HCT116 (cell line): ENCODE measurements around the gene CLEC2B. TPM values are rescaled to one million over a fixed set of nuclear protein-coding genes. Genes with fewer than 3 reads are reported as not detected.

Source experiments
- ATAC-seq: fragments of 200-7000 bp; cut with Tn5 transposase; 2 replicates; pipeline ENCODE4 v1.9.1; 2020; ENCODE audit warnings: mild to moderate bottlenecking, moderate library complexity
- BruUV-seq: library from RNA; stranded (reverse); fragments of 400-500 nt; replicated peaks from 2 replicates; lab custom pipeline; 2021; lab: Mats Ljungman, UMichigan
- CTCF ChIA-PET: fragments of 300-600 bp; sonication (Branson Sonifier 250); formaldehyde crosslinking; loops from one replicate; lab custom pipeline; 2021; ENCODE audit warnings: antibody characterized with exemption; lab: Charles Lee
- POLR2A ChIA-PET: fragments of 300-600, 350-600 bp; sonication (Branson Sonifier 250); formaldehyde crosslinking; loops from one replicate; lab custom pipeline; 2021; ENCODE audit warnings: antibody characterized with exemption; lab: Charles Lee
- RAD21 ChIA-PET, 2 experiments: fragments of 300-600 bp; sonication (Branson Sonifier 250); formaldehyde crosslinking; loops; one replicate each; lab custom pipeline; 2023; ENCODE audit warnings: low total read pairs in 2 of 2; ENCODE audit not compliant: uncharacterized antibody in 2 of 2, unreplicated experiment in 2 of 2, low non-redundant PET in 1 of 2; lab: Charles Lee
- DNase-seq: peaks from one replicate; pipeline ENCODE4 v3.0.0-alpha.2; 2010; ENCODE audit warnings: low read depth, low spot score
- H2AFZ ChIP-seq: fragments of 200-600 bp; shearing (Covaris generic), sonication (generic); 2 replicates; pipeline ENCODE4 v1.6.1; 2017; ENCODE audit warnings: low read depth, mixed run types, mixed read lengths, antibody characterized with exemption, low read length; ENCODE audit not compliant: poor library complexity, severe bottlenecking
- H3K27ac ChIP-seq: 2 replicates; pipeline ENCODE4 v1.5.1; 2012; ENCODE audit warnings: low read depth, low read length
- H3K27me3 ChIP-seq: fragments of 200-600 bp; sonication (generic); 2 replicates; pipeline ENCODE4 v1.6.1; 2016; ENCODE audit warnings: mixed run types, low read length, mixed read lengths; ENCODE audit not compliant: insufficient read depth
- H3K36me3 ChIP-seq, 2 experiments: fragments of 200-500 bp in 1 of 2; fragments of 200-600 bp in 1 of 2; sonication (Bioruptor generic) in 1 of 2; sonication (generic) in 1 of 2; 2 replicates each; pipeline versions ENCODE4 v1.5.1 to v1.6.1; 2014 to 2016; ENCODE audit warnings: low read length in 2 of 2, inconsistent platforms in 1 of 2, mixed read lengths in 1 of 2, mixed run types in 1 of 2; ENCODE audit not compliant: insufficient read depth in 2 of 2, control insufficient read depth in 1 of 2
- H3K4me1 ChIP-seq, 2 experiments: fragments of 200-600 bp in 1 of 2; sonication (generic) in 1 of 2; 2 replicates each; pipeline versions ENCODE4 v1.5.1 to v1.6.1; 2012 to 2017; ENCODE audit warnings: low read length in 2 of 2, inconsistent platforms in 1 of 2, mild to moderate bottlenecking in 1 of 2, mixed read lengths in 1 of 2, mixed run types in 1 of 2, moderate library complexity in 1 of 2; ENCODE audit not compliant: insufficient read depth in 2 of 2, control insufficient read depth in 1 of 2
- H3K4me2 ChIP-seq: fragments of 200-600 bp; sonication (generic); 2 replicates; pipeline ENCODE4 v1.6.1; 2017; ENCODE audit warnings: mixed run types, low read length, mixed read lengths
- H3K4me3 ChIP-seq, 2 experiments: fragments of 200-600 bp in 1 of 2; sonication (generic) in 1 of 2; replicated peaks in 1 of 2; 2 replicates each; pipeline ENCODE4 v1.5.1; 2011 to 2016; ENCODE audit warnings: low read length in 2 of 2, control low read depth in 1 of 2, low read depth in 1 of 2, mild to moderate bottlenecking in 1 of 2, mixed read lengths in 1 of 2, mixed run types in 1 of 2
- H3K79me2 ChIP-seq: fragments of 200-600 bp; sonication (generic); 2 replicates; pipeline ENCODE4 v1.6.1; 2017; ENCODE audit warnings: mild to moderate bottlenecking, mixed run types, low read length, moderate library complexity, mixed read lengths; ENCODE audit not compliant: insufficient read depth
- H3K9ac ChIP-seq: fragments of 200-600 bp; sonication (generic); 2 replicates; pipeline ENCODE4 v1.6.1; 2016; ENCODE audit warnings: low read length, mixed read lengths
- H3K9me2 ChIP-seq: fragments of 200-600 bp; sonication (generic), shearing (Covaris generic); 2 replicates; pipeline ENCODE4 v1.6.1; 2017; ENCODE audit warnings: mixed run types, mild to moderate bottlenecking, moderate library complexity; ENCODE audit not compliant: insufficient read depth
- H3K9me3 ChIP-seq, 2 experiments: fragments of 200-500 bp in 1 of 2; fragments of 200-600 bp in 1 of 2; sonication (Bioruptor generic) in 1 of 2; sonication (generic) in 1 of 2; 2 replicates each; pipeline ENCODE4 v1.6.1; 2014 to 2017; ENCODE audit warnings: low read length in 2 of 2, mixed read lengths in 2 of 2, inconsistent platforms in 1 of 2, low read depth in 1 of 2, mild to moderate bottlenecking in 1 of 2, mixed run types in 1 of 2, moderate library complexity in 1 of 2; ENCODE audit not compliant: control insufficient read depth in 1 of 2, insufficient read depth in 1 of 2
- H4K20me1 ChIP-seq: fragments of 200-600 bp; sonication (generic), shearing (Covaris generic); 2 replicates; pipeline ENCODE4 v1.6.1; 2017; ENCODE audit warnings: mixed run types, mild to moderate bottlenecking, moderate library complexity; ENCODE audit not compliant: insufficient read depth
- EGR1 ChIP-seq: IDR thresholded peaks from 2 replicates; pipeline ENCODE4 v1.6.1; 2012; ENCODE audit warnings: low read depth
- SIN3A ChIP-seq: IDR thresholded peaks from 2 replicates; pipeline ENCODE4 v1.6.1; 2012; ENCODE audit warnings: low read depth
- YY1 ChIP-seq: IDR thresholded peaks from 2 replicates; pipeline ENCODE4 v1.6.1; 2011; ENCODE audit warnings: low read length, low read depth, moderate library complexity, mild to moderate bottlenecking; ENCODE audit not compliant: insufficient replicate concordance; ENCODE audit errors: extremely low read depth
- intact Hi-C: fragments of 100-400 bp; cut with micrococcal nuclease; formaldehyde crosslinking; loops from 2 replicates; pipeline ENCODE4 v1.10.0; 2022
- total RNA-seq: library from RNA; stranded (reverse); gene quantifications from one replicate; pipeline ENCODE4 v1.2.1, GENCODE V29; 2021; ENCODE audit not compliant: unreplicated experiment
- TF ChIP-seq, protein P1 (sequence below): IDR thresholded peaks from 2 replicates; pipeline ENCODE4 v1.6.1; 2012; ENCODE audit warnings: low read depth

Gene CLEC2B
- total RNA-seq, 1 experiment from 2014 or later = not detected

DNA sequence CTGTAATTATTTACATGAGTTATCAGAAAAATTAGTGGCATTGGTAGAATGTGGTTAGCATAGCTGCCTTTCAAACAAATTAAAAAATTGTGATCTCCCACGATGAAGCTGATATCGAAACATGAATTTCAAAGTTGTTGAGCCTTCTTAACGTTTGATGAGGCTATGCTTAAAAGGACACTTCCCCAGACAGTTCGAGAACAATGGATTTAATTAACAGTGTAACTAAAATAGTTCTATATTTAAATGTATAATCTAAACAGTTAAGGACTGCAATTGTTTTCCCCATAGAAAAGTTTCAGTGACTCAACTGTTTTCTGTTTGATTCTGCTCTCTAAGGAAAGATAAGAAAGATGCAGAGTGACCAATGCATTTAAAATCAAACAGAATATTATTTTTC is 1.6 kb downstream of the CLEC2B start:
- Histone ChIP-seq H3K36me3 (no peaks in the 10 kb centered on the region), H3K27ac (no peak overlapping the region), H3K9me3 (no peaks in the 10 kb centered on the region), H3K9me2 (no peaks in the 10 kb centered on the region), H2AFZ (no peak overlapping the region), H3K27me3 (peaks cover 47% of the 10 kb centered on the region), H3K4me1 (no peaks in the 10 kb centered on the region), H3K4me2 (no peak overlapping the region), H4K20me1 (no peaks in the 10 kb centered on the region; the same call in 1 of the 2 replicates), H3K9ac (no peak overlapping the region), H3K79me2 (no peaks in the 10 kb centered on the region), H3K4me3 (no peak overlapping the region)
- ChIA-PET CTCF (interaction anchor here (0.6 kb wide), 1 partner anchor 1210 kb away, joined by 3 read pairs; no protein-coding TSS in a partner anchor), POLR2A (no interaction called here), RAD21 (no interaction called here)
- DNase-seq (no peak), ATAC-seq (no peak)
- BruUV-seq = no TSS peak
- intact Hi-C loops = no loop called here
- no peak for TF ChIP-seq SIN3A
- TF ChIP-seq EGR1 = no peak
- TF ChIP-seq YY1 = no peak

DNA sequence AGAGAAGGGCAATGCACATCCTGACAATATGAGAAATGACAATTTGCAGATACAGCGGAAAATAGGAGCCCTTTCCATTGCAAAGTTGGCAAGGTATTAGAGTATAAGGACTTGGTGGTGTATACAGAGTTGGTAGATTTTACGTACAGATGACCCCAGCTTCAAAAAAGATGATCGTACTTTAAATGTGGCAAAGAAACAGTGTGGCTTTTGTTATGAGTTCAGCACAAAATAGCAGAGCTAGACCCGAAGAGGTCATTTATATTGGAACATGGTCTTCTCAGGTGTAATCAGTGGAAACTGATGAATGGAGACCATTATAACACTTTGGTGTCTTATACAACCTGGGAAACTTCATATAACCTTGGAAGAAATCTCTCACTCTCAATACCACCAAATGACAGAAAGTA is 2.3 kb downstream of the CLEC2B start:
- intact Hi-C loops = no loop called here
- Histone ChIP-seq H3K4me2 (no peak overlapping the region), H3K9me2 (no peaks in the 10 kb centered on the region), H3K27ac (no peak overlapping the region), H3K9ac (no peak overlapping the region), H3K9me3 (no peaks in the 10 kb centered on the region), H2AFZ (no peak overlapping the region), H3K27me3 (peaks cover 44% of the 10 kb centered on the region), H3K4me3 (no peak overlapping the region), H3K36me3 (no peaks in the 10 kb centered on the region), H4K20me1 (no peaks in the 10 kb centered on the region; the same call in 1 of the 2 replicates), H3K79me2 (no peaks in the 10 kb centered on the region), H3K4me1 (no peaks in the 10 kb centered on the region)
- no peak for ATAC-seq
- CTCF ChIA-PET = no interaction called here
- BruUV-seq = no TSS peak
- POLR2A ChIA-PET = no interaction called here
- TF ChIP-seq, protein P1, sequence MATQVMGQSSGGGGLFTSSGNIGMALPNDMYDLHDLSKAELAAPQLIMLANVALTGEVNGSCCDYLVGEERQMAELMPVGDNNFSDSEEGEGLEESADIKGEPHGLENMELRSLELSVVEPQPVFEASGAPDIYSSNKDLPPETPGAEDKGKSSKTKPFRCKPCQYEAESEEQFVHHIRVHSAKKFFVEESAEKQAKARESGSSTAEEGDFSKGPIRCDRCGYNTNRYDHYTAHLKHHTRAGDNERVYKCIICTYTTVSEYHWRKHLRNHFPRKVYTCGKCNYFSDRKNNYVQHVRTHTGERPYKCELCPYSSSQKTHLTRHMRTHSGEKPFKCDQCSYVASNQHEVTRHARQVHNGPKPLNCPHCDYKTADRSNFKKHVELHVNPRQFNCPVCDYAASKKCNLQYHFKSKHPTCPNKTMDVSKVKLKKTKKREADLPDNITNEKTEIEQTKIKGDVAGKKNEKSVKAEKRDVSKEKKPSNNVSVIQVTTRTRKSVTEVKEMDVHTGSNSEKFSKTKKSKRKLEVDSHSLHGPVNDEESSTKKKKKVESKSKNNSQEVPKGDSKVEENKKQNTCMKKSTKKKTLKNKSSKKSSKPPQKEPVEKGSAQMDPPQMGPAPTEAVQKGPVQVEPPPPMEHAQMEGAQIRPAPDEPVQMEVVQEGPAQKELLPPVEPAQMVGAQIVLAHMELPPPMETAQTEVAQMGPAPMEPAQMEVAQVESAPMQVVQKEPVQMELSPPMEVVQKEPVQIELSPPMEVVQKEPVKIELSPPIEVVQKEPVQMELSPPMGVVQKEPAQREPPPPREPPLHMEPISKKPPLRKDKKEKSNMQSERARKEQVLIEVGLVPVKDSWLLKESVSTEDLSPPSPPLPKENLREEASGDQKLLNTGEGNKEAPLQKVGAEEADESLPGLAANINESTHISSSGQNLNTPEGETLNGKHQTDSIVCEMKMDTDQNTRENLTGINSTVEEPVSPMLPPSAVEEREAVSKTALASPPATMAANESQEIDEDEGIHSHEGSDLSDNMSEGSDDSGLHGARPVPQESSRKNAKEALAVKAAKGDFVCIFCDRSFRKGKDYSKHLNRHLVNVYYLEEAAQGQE = no peak
- no peak for DNase-seq
- RAD21 ChIA-PET = no interaction called here
